ENCODE data around the gene HTT.

Gene HTT

DNA sequence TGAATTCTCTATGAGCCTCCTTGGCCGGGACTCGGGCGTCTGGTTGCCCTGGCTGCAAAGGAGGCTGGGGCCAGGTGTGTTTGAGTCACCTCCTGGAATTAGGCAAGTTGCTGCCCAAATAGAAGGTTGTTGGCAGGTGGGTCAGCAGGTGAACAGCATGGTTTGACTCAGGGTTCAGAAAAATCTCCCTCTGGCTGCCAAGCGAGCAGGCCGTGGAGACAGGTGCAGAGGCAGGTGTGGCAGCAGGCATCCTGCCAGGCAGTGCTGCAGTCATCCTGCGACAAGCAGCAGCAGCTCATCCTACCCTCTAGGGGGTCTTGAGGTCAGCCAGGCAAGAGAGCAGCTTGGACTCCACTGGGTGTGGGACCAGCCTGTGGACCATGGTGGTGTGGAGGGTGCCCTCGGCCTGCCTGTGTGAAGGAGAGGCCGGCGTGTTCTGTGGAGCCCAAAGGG is 182.6 kb downstream of the HTT start:
- Histone ChIP-seq H3K36me3 (replicated peaks; ENCODE audit: insufficient read depth, low read length) (no peaks in the 10 kb centered on the region), H3K4me3 (ENCODE audit: low read length) (no peak overlapping the region), H4K20me1 (ENCODE audit: insufficient read depth, low read length) (no peaks in the 10 kb centered on the region), H3K27me3 (replicated peaks; ENCODE audit: insufficient read depth, low read length) (peaks cover 35% of the 10 kb centered on the region), H2AFZ (ENCODE audit: low read length) (no peak overlapping the region), H3K9me3 (replicated peaks; ENCODE audit: insufficient read depth, low read length) (no peaks in the 10 kb centered on the region), H3K4me2 (ENCODE audit: low read depth, low read length) (no peak overlapping the region), H3K9me2 (replicated peaks; ENCODE audit: insufficient read depth, low read length) (no peaks in the 10 kb centered on the region), H3K79me2 (ENCODE audit: low read length) (no peaks in the 10 kb centered on the region), H3K9ac (ENCODE audit: low read length) (no peak overlapping the region), H3K27ac (ENCODE audit: low read length) (no peak overlapping the region), H3F3A (ENCODE audit: insufficient read depth, low read length) (no peaks in the 10 kb centered on the region), H3K4me1 (ENCODE audit: low read length) (no peaks in the 10 kb centered on the region)
- DNase-seq, result no peak
- TF ChIP-seq EZH2 (optimal IDR thresholded peaks at IDR 0.05; ENCODE audit: low read depth, low read length) (no peak), EZH2phosphoT487 (IDR thresholded peaks at IDR 0.05; ENCODE audit: low read length) (no peak)
- TF ChIP-seq, protein P1, sequence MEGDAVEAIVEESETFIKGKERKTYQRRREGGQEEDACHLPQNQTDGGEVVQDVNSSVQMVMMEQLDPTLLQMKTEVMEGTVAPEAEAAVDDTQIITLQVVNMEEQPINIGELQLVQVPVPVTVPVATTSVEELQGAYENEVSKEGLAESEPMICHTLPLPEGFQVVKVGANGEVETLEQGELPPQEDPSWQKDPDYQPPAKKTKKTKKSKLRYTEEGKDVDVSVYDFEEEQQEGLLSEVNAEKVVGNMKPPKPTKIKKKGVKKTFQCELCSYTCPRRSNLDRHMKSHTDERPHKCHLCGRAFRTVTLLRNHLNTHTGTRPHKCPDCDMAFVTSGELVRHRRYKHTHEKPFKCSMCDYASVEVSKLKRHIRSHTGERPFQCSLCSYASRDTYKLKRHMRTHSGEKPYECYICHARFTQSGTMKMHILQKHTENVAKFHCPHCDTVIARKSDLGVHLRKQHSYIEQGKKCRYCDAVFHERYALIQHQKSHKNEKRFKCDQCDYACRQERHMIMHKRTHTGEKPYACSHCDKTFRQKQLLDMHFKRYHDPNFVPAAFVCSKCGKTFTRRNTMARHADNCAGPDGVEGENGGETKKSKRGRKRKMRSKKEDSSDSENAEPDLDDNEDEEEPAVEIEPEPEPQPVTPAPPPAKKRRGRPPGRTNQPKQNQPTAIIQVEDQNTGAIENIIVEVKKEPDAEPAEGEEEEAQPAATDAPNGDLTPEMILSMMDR (IDR thresholded peaks at IDR 0.05; ENCODE audit: low read length), result no peak

DNA sequence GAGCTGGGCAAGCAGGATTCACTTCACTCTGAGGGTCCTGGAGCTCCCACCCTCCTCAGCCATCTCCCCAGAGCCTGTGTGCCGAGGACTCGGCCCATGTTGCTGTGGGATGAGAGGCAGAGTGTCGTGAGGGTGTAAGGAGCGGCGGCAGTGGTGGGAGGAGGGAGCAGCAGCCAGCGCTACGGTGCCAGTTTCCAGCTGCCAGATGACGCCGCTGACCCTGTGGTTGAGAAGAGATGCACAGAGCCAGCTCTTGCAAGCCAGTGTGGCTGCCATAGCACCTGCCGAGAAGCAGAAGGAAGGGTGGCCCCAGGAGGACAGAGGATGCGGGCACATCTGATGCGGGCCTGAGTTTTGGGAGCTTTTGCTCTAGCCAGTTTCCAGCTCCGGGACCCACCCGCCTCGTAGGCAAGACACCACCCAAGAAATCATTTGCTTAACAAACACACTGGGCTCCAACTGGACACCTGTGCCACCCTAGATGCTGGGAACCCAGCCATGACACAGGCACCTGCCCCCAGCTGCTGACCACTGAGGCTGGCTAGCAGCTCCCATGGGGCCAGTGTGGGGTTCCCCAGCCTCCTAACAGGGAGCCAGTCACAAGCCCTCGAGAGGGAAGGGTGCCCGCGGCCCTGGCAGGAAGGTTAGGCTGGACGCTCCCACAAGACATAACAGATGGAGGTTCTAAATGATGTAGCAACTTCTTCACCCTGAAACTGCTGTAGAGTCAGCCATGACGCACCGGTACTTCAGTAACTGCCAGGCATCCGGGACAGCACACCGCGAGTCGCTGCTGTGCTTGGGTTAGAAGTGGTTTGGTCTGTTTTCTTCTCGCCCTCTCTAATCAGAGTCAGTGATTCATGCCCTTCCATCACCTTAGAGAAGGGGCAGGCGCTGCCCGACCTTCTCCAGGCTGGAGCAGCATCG is 183.3 kb downstream of the HTT start:
- Histone ChIP-seq H3K27me3 (replicated peaks; ENCODE audit: insufficient read depth, low read length) (peaks cover 42% of the 10 kb centered on the region), H3K27ac (ENCODE audit: low read length) (no peak overlapping the region), H3K4me3 (ENCODE audit: low read length) (no peak overlapping the region), H3K9ac (ENCODE audit: low read length) (no peak overlapping the region), H3K9me3 (replicated peaks; ENCODE audit: insufficient read depth, low read length) (no peaks in the 10 kb centered on the region), H2AFZ (ENCODE audit: low read length) (no peak overlapping the region), H3K4me1 (ENCODE audit: low read length) (no peaks in the 10 kb centered on the region), H3K79me2 (ENCODE audit: low read length) (no peaks in the 10 kb centered on the region), H3K4me2 (ENCODE audit: low read depth, low read length) (no peak overlapping the region), H3K9me2 (replicated peaks; ENCODE audit: insufficient read depth, low read length) (no peaks in the 10 kb centered on the region), H3F3A (ENCODE audit: insufficient read depth, low read length) (no peaks in the 10 kb centered on the region), H3K36me3 (replicated peaks; ENCODE audit: insufficient read depth, low read length) (no peaks in the 10 kb centered on the region), H4K20me1 (ENCODE audit: insufficient read depth, low read length) (no peaks in the 10 kb centered on the region)
- DNase-seq, result no peak
- TF ChIP-seq EZH2 (optimal IDR thresholded peaks at IDR 0.05; ENCODE audit: low read depth, low read length) (no peak), EZH2phosphoT487 (IDR thresholded peaks at IDR 0.05; ENCODE audit: low read length) (no peak)
- TF ChIP-seq, protein P1 (IDR thresholded peaks at IDR 0.05; ENCODE audit: low read length), result no peak

DNA sequence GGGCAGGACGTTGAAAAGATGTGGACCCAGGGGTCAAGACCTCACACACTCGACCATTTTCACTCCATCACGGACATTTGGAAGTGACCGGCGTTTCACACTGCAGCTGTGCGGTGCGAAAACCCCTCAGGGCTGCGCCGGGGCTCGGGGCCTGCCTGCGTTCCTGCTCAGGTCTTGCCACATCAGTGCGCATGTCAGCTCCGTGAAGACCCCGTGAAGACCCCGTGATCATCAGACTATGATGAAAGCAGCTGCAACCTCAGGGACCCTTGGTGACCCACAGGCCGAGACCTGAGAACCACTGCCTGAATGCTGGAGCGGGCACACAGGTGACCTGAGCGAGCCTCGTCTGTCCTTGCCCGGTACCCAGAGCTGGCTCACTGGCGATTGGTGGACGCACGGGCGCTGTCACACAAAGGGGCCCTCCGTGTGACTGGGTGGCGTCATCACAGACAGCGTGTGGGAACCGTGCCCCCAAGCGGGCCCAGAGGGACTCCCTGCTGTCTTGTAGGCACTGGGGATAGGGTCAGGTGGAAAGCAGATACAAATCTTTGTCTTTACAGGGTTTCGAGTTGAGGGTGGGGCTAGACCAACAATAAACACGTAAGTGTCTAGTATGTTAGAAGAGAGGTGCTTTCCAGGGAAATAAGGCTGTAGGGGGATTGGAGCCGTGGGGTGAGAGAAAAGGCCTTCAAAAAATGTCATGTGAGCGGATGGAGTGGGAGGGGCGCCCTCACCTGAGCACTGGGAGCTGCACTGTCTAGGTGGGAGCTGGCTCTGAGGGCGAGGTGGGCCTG is 187.1 kb downstream of the HTT start:
- TF ChIP-seq EZH2 (optimal IDR thresholded peaks at IDR 0.05; ENCODE audit: low read depth, low read length) (no peak), EZH2phosphoT487 (IDR thresholded peaks at IDR 0.05; ENCODE audit: low read length) (no peak)
- TF ChIP-seq, protein P1 (IDR thresholded peaks at IDR 0.05; ENCODE audit: low read length), result no peak
- no peak for DNase-seq

More for the DNA sequence above, 187.1 kb downstream of the HTT start:
- no peaks in the 10 kb centered on the region for H4K20me1 ChIP-seq (ENCODE audit: insufficient read depth, low read length)
- no peak overlapping the region for H3K4me2 ChIP-seq (ENCODE audit: low read depth, low read length)
- H3K9ac ChIP-seq (ENCODE audit: low read length), result no peak overlapping the region
- no peak overlapping the region for H3K4me3 ChIP-seq (ENCODE audit: low read length)
- no peak overlapping the region for H3K27ac ChIP-seq (ENCODE audit: low read length)
- H3K9me2 ChIP-seq (replicated peaks; ENCODE audit: insufficient read depth, low read length), result no peaks in the 10 kb centered on the region
- H3K9me3 ChIP-seq (replicated peaks; ENCODE audit: insufficient read depth, low read length), result no peaks in the 10 kb centered on the region
- no peaks in the 10 kb centered on the region for H3K4me1 ChIP-seq (ENCODE audit: low read length)
- H3K36me3 ChIP-seq (replicated peaks; ENCODE audit: insufficient read depth, low read length), result no peaks in the 10 kb centered on the region
- no peaks in the 10 kb centered on the region for H3K79me2 ChIP-seq (ENCODE audit: low read length)
- H3K27me3 ChIP-seq (replicated peaks; ENCODE audit: insufficient read depth, low read length), result peaks cover 67% of the 10 kb centered on the region
- H3F3A ChIP-seq (ENCODE audit: insufficient read depth, low read length), result no peaks in the 10 kb centered on the region
- H2AFZ ChIP-seq (ENCODE audit: low read length), result no peak overlapping the region
